Activated T-helper 2 cell treated with anti-CD3 and anti-CD28 coated beads, Interferon-gamma antibody, Interleukin-2, Interleukin-4, amounts not matched to agents 10 μg/mL and 5 μg/mL and 100 μg/mL, durations not matched to agents 14 hours and 24 hours and 36 hours (primary cell): ENCODE data around the gene TAF1B. TPM values are rescaled to one million over a fixed set of nuclear protein-coding genes. Genes with fewer than 3 reads are reported as not detected.
"Not testable (repeated sequence)": the region's sequence is repeated elsewhere in the genome, so short reads cannot be mapped to it uniquely, and the experiment has no call there.

Source experiments
- DNase-seq: peaks from one replicate; pipeline ENCODE4 v3.0.0; 2021; ENCODE audit warnings: low spot score
- H3K27ac Mint-ChIP-seq: one replicate; pipeline ENCODE4 v1.8.0; 2021; ENCODE audit warnings: mixed read lengths
- H3K27me3 Mint-ChIP-seq: one replicate; pipeline ENCODE4 v1.8.0; 2021; ENCODE audit warnings: low read depth, mixed read lengths
- H3K36me3 Mint-ChIP-seq: one replicate; pipeline ENCODE4 v1.8.0; 2021; ENCODE audit warnings: low read depth, mixed read lengths
- H3K4me1 Mint-ChIP-seq: one replicate; pipeline ENCODE4 v1.8.0; 2021; ENCODE audit warnings: low read depth, mixed read lengths
- H3K4me3 Mint-ChIP-seq: one replicate; pipeline ENCODE4 v1.8.0; 2021; ENCODE audit warnings: low read depth, mild to moderate bottlenecking, moderate library complexity, mixed read lengths
- H3K9me3 Mint-ChIP-seq: one replicate; pipeline ENCODE4 v1.8.0; 2021; ENCODE audit warnings: mixed read lengths
- intact Hi-C: fragments of 100-400 bp; cut with micrococcal nuclease; formaldehyde crosslinking; loops from one replicate; pipeline ENCODE4 v1.15.1; 2023
- total RNA-seq: library from RNA; stranded (reverse); gene quantifications from 2 replicates; pipeline ENCODE4 v1.2.3, GENCODE V29; 2022

Gene TAF1B
- total RNA-seq, 1 donor from 2014 or later = 29.3 TPM

GRCh38 chr2:9824956-9825720 lies 18.1 kb upstream of the TAF1B start:
- DNase-seq = no peak
- intact Hi-C loops = no loop called here
- Mint-ChIP-seq H3K27ac (no peak overlapping the region), H3K4me1 (peaks cover 10% of the 10 kb centered on the region), H3K9me3 (no peaks in the 10 kb centered on the region), H3K36me3 (no peaks in the 10 kb centered on the region), H3K27me3 (peaks cover 11% of the 10 kb centered on the region), H3K4me3 (no peak overlapping the region)

GRCh38 chr2:9826208-9826607 lies 17.1 kb upstream of the TAF1B start:
- H3K27ac Mint-ChIP-seq = no peak overlapping the region
- no peaks in the 10 kb centered on the region for H3K36me3 Mint-ChIP-seq
- no peak overlapping the region for H3K4me3 Mint-ChIP-seq
- H3K4me1 Mint-ChIP-seq = peaks cover 20% of the 10 kb centered on the region
- DNase-seq = no peak
- intact Hi-C loops = no loop called here
- no peaks in the 10 kb centered on the region for H3K9me3 Mint-ChIP-seq
- peaks cover 11% of the 10 kb centered on the region for H3K27me3 Mint-ChIP-seq

- Mint-ChIP-seq H3K27ac (no peak overlapping the region), H3K27me3 (peaks cover 21% of the 10 kb centered on the region), H3K9me3 (no peaks in the 10 kb centered on the region), H3K4me1 (peaks cover 27% of the 10 kb centered on the region), H3K36me3 (no peaks in the 10 kb centered on the region), H3K4me3 (no peak overlapping the region)
- no peak for DNase-seq
- intact Hi-C loops = loop anchor here (1.0 kb wide), 1 partner anchor 13 kb away; no protein-coding TSS in a partner anchor
Observed at GRCh38 chr2:9830685-9831410, 12.4 kb upstream of the TAF1B start.

DNA sequence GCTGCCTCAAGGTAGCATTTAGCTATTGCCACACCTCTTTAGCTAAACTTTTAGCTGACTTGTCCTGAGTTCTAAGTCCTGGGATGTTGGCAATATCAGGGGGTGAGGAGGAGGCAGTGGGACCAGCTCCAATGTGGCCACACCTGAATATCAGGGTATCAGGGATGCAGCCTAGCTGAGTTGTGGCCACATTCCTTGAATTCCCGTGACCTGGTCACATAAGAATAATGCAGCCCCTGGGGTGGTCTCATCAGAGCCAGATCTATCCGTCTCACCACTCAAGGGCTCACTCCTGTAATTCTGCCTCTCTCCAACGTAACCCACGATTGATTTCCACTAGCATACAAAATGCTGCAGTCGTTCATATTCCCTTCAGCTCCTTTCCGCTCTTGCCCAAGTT lies 11.6 kb upstream of the TAF1B start:
- intact Hi-C loops = no loop called here
- H3K4me1 Mint-ChIP-seq = peaks cover 27% of the 10 kb centered on the region
- no peak overlapping the region for H3K27ac Mint-ChIP-seq
- no peaks in the 10 kb centered on the region for H3K36me3 Mint-ChIP-seq
- peaks cover 16% of the 10 kb centered on the region for H3K27me3 Mint-ChIP-seq
- no peak for DNase-seq
- no peak overlapping the region for H3K4me3 Mint-ChIP-seq
- H3K9me3 Mint-ChIP-seq = no peaks in the 10 kb centered on the region

DNA sequence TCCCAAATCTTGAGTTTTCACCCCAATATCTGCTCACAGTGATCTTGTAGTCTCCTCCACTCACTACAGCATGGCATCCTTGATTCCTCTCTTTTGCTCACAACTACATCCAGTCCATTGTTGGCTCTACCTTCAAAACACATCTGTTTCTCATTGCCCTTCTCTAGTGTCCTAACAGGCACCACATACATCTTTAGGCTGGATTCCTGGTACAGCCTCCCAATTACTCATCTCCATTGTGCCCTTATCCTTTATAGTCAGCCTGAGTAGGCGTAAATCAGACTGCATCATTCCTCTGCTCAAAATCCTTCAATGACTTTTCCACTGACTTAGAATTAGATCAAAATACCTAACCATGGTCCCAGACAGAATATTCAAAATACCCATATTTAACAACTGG lies 10.7 kb upstream of the TAF1B start:
- H3K9me3 Mint-ChIP-seq = no peaks in the 10 kb centered on the region
- H3K36me3 Mint-ChIP-seq = no peaks in the 10 kb centered on the region
- no peak for DNase-seq
- H3K4me1 Mint-ChIP-seq = peaks cover 27% of the 10 kb centered on the region
- H3K27me3 Mint-ChIP-seq = peaks cover 11% of the 10 kb centered on the region
- intact Hi-C loops = no loop called here
- no peak overlapping the region for H3K27ac Mint-ChIP-seq
- H3K4me3 Mint-ChIP-seq = no peak overlapping the region

GRCh38 chr2:9835068-9835467 lies 8.2 kb upstream of the TAF1B start:
- H3K9me3 Mint-ChIP-seq, H3K36me3 Mint-ChIP-seq, H3K4me3 Mint-ChIP-seq, DNase-seq, intact Hi-C loops, H3K27ac Mint-ChIP-seq: not testable (repeated sequence)
- peaks cover 11% of the 10 kb centered on the region for H3K27me3 Mint-ChIP-seq
- peaks cover 17% of the 10 kb centered on the region for H3K4me1 Mint-ChIP-seq

DNA sequence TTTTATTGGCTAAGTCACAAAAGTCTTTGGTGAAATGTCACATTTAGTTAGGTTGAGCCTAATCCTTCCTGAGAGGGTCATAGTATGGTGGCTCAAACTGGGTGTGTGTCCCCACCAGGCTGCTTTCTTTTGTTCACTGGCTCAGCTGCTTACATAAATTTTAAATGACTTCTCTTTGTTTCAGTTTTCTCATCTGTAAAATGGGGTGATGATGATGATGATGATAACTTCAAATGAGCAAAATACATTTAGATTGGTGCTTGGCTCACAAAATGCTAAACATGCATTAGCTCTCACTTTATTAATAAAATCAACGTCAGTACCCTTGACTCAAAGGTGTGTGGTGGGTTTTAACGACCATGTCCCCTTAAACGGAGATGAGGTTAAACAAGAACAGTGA lies 7.2 kb upstream of the TAF1B start:
- no peak overlapping the region for H3K27ac Mint-ChIP-seq
- peaks cover 8% of the 10 kb centered on the region for H3K4me1 Mint-ChIP-seq
- no peaks in the 10 kb centered on the region for H3K9me3 Mint-ChIP-seq
- H3K27me3 Mint-ChIP-seq = peaks cover 11% of the 10 kb centered on the region
- no peak for DNase-seq
- H3K4me3 Mint-ChIP-seq = no peak overlapping the region
- intact Hi-C loops = no loop called here
- H3K36me3 Mint-ChIP-seq = no peaks in the 10 kb centered on the region

DNA sequence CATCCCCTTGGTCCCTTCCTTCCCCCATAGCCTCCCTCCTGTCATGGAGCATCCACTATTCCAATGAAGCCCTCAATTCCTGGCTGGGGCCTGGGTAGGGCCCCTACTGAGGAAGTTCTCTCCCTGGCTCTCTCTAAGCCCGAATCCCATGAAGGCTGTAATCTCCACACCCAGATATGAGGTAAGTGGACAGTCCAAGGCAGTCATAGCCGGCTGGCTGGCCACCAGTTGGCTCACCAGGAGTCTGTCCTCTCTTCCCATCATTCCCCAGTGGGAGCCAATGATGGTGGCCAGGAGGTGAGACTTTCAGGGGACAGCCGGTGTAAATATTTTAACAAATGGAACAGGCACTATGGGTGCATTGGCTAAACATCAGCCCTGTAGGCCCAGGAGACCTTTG lies 6.8 kb upstream of the TAF1B start:
- H3K36me3 Mint-ChIP-seq = no peaks in the 10 kb centered on the region
- no peak overlapping the region for H3K4me3 Mint-ChIP-seq
- H3K4me1 Mint-ChIP-seq = peaks cover 5% of the 10 kb centered on the region
- intact Hi-C loops = no loop called here
- DNase-seq = no peak
- H3K27ac Mint-ChIP-seq = no peak overlapping the region
- H3K27me3 Mint-ChIP-seq = peaks cover 11% of the 10 kb centered on the region
- H3K9me3 Mint-ChIP-seq = no peaks in the 10 kb centered on the region

GRCh38 chr2:9837451-9837850 lies 5.8 kb upstream of the TAF1B start:
- peaks cover 5% of the 10 kb centered on the region for H3K4me1 Mint-ChIP-seq
- H3K36me3 Mint-ChIP-seq = no peaks in the 10 kb centered on the region
- intact Hi-C loops = no loop called here
- H3K9me3 Mint-ChIP-seq = no peaks in the 10 kb centered on the region
- H3K27me3 Mint-ChIP-seq = peaks cover 8% of the 10 kb centered on the region
- H3K27ac Mint-ChIP-seq = no peak overlapping the region
- no peak overlapping the region for H3K4me3 Mint-ChIP-seq
- no peak for DNase-seq

GRCh38 chr2:9838391-9838790 lies 4.9 kb upstream of the TAF1B start:
- H3K36me3 Mint-ChIP-seq = no peaks in the 10 kb centered on the region
- H3K27ac Mint-ChIP-seq = no peak overlapping the region
- no peak for DNase-seq
- peaks cover 5% of the 10 kb centered on the region for H3K27me3 Mint-ChIP-seq
- no peaks in the 10 kb centered on the region for H3K9me3 Mint-ChIP-seq
- H3K4me3 Mint-ChIP-seq = no peak overlapping the region
- peaks cover 10% of the 10 kb centered on the region for H3K4me1 Mint-ChIP-seq
- intact Hi-C loops = no loop called here

GRCh38 chr2:9842487-9843228 lies 616 bp upstream of the TAF1B start:
- H3K27me3 Mint-ChIP-seq = no peaks in the 10 kb centered on the region
- H3K4me1 Mint-ChIP-seq = peaks cover 43% of the 10 kb centered on the region
- H3K36me3 Mint-ChIP-seq = peaks cover 32% of the 10 kb centered on the region
- H3K9me3 Mint-ChIP-seq = no peaks in the 10 kb centered on the region
- DNase-seq = no peak
- peak overlapping the region; percentile 88 for H3K4me3 Mint-ChIP-seq
- intact Hi-C loops = loop anchor here (1.0 to 10.0 kb wide), 9 partner anchors 55 to 1312 kb away; partner anchors contain the start of genes CPSF3, GRHL1, ITGB1BP1 and ODC1
- H3K27ac Mint-ChIP-seq = peak overlapping the region; percentile 89

DNA sequence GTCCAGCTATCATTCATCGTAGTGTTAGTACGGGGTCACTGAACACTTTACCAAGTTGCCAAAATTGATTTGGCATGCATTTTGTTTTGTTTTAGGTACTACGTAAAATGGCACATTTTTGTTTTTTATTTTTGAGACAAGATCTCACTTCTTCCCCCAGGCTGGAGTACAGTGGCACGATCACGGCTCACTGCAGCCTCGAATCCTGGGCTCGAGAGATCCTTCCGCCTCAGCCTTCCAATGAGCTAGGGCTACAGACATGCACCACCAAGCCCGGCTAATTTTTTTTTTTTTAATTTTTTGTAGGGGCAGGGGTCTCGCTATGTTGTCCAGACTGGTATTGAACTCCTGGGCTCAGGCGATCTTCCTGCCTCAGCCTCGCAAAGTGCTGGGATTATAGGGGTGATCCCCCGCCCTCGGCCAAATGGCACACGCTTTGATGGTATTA lies 786 bp downstream of the TAF1B start:
- Mint-ChIP-seq H3K27me3 (no peaks in the 10 kb centered on the region), H3K27ac (peak overlapping the region; percentile 89), H3K9me3 (no peaks in the 10 kb centered on the region), H3K4me3 (peak overlapping the region; percentile 88), H3K4me1 (peaks cover 48% of the 10 kb centered on the region), H3K36me3 (peaks cover 41% of the 10 kb centered on the region)
- intact Hi-C loops = loop anchor here (1.0 to 10.0 kb wide), 8 partner anchors 14 to 1311 kb away; partner anchors contain the start of genes CPSF3, GRHL1, ITGB1BP1 and ODC1
- DNase-seq = no peak
